HTERT RPE-1 (cell line): ENCODE data around the gene MYH14.

ENCODE experiments used
- in situ Hi-C: fragments of 300-500 bp; cut with MboI; formaldehyde crosslinking; loops from 4 replicates; pipeline ENCODE4 v1.14.3; 2020; ENCODE audit warnings: low sequenced_read_pairs

Gene MYH14

DNA sequence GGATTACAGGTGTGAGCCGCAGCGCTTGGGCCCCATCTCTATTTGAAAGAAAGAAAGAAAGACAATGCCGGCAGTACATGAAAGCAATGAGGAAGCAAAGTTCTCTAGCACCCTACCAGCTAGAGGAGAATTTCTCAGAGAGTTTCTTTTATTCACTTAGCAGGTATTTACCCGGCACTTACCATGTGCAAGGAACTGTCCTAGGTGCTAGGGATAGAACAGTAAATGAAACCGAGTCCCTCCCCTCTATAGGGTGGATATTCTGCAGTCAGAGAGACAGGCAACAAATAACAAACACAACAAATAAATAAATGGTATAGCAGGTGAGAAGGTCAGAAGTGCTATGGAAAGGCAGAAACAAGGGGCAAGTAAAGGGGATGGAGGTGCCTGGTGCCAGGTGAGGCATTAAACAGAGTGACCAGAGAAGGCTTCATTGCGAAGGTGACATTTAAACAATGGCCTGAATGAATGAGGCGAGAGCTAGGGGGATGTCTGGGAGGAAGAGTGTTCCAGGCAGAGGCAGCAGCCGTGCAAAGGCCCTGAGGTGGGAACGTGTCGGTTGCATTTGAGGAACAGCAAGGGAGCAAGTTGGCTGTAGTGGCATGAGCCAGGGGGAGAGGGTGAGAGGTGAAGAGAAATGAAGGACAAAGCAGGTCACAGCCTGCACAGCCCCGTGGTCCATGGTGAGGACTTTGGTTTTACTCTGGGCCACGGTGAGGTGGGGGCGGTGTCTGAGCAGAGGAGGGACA is 10.8 kb upstream of the MYH14 start:
- in situ Hi-C loops: no loop called here

DNA sequence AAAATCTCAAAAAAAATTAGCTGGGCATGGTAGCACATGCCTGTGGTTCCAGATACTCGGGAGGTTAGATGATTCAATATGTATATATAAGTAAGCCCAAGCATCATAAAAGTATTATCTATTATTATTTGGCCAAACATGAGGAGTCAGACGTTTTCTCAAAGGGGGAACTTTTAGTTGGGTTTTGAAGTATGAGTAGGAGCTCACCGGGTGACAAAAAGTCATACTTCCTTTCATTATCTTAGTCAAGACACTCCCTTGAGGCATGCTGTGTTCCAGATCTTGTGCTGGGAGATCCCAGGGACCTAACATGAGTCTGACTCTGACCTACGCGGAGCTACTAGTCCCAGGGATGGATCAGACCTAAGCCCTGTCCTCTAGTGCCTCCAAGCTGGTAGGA is 8.2 kb upstream of the MYH14 start:
- in situ Hi-C loops: no loop called here

DNA sequence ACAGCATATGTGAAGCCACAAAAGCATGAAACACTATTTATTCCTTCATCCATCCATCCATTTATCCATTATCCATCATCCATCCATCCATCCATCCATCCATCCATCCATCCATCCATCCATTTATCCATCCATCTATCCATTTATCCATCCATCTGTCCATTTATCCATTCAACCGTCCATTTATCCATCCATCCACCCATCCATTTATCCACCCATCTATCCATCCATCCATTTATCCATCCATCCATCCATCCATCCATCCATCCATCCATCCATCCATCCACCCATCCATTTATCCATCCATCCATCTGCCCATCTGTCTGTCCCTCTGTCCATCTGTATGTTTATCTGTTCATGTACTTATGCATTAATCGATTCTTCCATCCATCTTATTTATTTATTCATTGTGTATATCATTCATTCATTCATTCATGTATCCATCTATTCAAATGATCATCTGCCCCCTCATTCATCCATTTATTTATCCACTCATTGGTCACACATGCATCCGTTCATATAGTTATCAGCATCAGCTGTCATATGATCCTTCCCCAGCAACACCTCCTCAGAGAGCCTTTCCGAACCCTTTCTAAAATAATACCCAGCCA is 7.0 kb upstream of the MYH14 start:
- in situ Hi-C loops: no loop called here

DNA sequence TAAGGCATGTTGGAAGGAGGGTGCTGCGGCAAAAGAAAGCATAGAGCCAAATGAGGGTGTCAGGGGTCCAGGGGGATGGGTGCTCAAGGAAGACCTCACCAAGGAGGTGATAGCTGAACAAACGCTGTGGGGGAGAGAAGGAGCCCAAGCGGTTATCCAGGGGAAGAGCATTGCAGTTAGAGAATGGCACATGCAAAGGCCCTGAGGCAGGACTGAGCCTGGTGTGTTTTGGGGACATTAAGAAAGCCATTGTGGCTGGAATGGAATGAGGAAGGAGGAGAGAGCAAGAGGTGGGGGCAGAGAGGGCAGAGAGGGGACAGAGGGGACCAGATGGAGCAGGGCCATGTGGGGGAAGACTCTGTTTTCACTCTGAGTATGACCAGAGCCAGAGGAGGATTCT is 6.1 kb upstream of the MYH14 start:
- in situ Hi-C loops: no loop called here

DNA sequence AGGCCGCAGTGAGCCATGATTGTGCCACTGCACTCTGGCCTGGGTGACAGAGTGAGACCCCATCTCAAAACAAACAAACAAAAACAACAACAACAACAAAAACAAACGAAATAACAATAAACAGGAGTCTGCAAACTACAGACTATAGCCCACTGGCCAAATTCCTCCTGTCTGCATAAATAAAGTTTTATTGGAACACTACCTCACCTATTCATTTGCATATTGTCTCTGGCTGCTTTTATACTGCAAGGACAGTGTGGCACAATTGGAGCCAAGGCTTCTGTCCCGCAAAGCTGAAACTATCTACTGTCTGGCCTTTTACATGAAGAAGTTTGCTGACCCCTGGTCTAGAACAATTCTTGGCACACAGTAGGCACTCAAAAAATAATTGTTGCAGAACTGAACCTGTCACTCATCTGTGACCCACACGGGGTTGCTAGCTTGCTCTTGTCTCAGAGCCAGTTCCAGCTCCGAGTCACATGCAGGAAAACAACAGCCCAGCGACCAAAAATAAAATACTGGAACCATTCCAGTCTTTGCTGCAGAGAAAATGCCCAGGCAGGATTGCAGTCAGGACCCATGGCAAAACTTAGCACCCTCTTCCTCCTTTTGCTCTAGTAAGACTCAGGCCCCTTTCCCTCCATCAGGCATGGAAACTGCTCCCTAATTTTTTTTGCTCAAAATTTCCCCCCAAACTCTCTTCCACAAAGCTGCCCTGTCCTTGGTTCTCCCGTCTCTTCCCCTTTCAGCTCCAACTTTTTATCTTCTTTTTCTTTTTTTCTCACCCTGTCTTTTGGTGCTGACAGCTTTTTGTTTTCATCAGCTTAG is 4.8 kb upstream of the MYH14 start:
- in situ Hi-C loops: no loop called here

DNA sequence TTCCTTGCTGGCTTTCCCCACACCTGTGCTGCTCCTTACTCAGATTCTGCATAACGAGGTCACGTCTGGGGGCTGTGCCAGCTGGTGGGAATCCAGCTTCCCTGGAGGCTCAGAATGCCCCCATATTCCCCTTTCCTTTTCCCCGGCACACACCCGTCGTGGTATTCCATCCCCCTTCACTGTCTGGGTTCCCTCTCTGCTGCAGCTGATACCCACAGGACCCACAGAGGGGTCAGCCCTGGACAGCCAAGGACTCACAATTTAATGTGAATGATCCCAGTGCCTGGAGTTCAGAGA is 4.2 kb upstream of the MYH14 start:
- in situ Hi-C loops: no loop called here

DNA sequence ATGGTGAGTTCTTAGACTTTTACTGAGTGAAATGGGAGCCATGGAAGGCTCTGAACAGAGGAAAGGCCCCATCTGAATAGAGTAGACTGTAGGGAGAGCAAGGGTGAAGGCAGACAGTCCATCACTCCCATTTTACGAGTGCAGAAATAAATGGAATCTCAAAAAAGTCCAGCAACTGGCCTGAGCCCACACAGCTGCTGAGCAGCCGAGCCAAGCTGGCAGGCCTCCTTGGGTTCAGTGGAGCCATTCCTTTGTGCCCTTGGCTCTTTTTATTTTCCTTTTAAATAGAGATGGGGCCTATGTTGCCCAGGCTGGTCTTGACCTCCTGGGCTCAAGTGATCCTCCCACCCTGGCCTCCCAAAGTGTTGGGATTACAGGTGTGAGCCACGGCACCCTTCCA is 1.0 kb upstream of the MYH14 start:
- in situ Hi-C loops: no loop called here

DNA sequence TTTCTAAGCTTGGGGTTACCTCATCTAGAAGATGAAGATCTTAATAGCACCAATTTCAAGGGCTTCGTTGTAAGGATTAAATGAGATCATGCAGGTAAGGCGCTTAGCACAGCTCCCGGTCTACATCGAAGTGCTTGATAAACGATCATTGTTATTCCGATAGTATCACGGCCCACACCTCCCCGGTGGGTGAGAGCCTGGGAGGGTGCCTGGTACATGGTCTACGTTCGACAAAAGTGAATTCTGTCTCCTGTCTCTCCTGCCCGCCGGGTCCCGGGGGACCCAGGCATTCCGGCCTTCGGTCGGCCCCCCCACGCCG is 501 bp upstream of the MYH14 start:
- in situ Hi-C loops: no loop called here

DNA sequence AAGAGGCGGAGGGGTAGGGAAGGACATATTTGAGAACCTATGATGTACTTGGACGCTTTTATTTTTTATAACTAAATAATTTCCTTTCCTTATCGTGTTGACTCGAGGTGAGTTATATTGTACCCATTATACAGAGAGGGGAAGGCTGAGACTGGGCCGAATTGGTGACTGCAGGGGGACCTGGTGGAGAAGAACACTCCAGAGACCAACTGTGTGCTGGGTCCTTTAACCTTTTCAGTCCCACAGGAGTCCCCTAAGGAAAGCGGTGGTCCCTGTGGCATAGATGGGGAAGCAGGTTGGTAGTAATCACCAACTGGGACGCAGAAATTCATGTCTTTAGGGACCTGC is 633 bp downstream of the MYH14 start:
- in situ Hi-C loops: no loop called here

DNA sequence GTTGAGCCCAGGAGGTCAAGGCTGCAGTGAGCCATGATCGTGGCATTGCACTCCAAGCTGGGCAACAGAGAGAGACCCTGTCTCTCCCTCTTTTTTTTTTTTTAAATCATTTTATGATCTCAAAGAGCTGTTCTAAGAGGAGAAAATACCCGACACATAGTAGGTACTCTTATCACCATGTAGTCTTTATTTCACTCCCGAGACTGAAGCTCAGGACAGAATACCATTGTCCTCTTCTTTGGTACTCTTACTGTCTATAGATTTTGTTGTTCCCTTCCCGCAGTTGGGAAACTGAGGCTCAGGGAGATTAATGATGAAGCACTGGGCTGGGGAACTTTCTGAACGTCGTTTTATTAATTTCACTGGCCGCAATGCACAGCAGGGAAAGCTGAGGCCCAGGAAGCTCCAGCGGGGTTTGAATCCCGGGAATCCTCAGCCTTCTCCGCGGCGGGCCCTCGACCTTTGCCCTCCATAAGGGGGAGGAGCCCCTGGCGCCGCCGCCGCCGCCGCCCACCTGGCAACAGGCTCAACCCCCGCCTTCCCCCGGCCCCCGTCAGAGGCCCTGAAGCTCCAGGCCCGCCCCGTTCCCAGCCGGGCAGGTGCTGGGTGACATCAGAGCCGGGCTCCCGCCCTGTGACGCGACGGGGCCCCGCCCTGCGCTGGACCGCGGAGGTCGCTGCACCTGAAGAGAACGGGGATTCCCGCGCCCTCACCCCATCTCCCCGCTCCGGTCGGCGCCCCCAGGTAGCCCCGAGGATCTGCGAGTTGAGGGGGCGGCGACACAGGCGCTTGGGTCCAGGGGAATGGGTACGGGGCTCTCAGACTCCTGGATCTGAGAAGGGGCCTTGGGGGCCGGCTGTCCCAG is 1.6 kb downstream of the MYH14 start:
- in situ Hi-C loops: no loop called here

DNA sequence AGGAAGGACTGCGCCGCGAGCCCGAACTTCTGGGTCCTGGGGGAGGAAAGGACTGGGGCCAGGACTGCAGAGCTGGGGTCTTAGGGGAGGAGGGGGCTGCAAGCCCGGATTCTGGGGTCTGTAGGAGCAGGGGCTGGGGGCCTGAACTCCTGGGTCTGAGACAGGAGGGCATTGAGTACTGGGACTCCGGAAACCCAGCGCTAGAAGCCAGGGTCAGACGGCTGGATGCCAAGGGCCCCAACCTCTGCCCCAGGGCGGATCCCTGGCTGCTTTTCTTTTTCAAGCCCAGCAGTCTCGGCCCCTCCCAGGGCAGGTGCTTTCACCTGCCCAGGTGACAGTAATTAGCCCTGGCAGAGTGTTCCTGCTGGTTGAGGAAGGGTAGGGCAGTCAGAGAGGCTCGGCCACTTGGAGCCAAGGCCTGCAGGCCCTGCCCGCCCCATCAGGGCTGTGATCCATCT is 2.3 kb downstream of the MYH14 start:
- in situ Hi-C loops: no loop called here

DNA sequence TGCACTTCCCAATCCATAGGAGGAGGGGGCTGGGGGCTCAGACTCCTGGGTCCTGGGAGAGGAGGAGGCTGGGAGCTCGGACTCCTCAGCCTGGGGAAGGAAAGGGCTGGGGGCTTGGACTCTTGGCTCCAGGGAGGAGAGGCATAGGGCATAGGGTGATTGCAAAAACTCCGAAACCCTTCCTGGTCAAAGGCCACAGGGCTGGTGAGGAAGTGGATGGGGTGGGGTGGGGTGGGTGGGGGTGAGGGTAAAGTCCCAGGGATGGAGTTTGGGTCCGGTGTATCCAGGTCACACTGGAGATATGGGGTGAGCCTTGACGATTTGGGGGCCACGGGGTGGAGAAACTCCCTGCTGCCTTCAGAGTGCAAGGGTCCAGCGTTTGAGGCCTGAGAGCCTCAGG is 2.8 kb downstream of the MYH14 start:
- in situ Hi-C loops: no loop called here

DNA sequence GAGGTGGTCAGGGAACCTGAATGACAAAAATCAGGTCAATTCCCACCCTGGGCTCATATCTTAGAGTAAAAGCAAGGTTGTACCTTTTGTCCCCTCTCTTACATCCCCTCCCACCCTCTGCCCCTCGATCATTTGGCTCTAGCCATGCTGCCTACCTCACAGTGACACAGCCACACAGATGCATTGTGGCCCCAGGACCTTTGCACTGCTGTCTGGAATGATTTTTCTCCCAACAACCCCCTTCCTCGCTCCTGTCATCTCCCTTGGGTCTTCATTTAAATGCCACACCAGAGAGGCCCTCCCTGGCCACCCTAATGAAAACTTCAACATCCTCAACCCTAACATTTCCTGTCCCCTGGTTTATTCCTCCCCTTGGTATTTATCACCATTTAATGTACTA is 4.3 kb downstream of the MYH14 start:
- in situ Hi-C loops: no loop called here

DNA sequence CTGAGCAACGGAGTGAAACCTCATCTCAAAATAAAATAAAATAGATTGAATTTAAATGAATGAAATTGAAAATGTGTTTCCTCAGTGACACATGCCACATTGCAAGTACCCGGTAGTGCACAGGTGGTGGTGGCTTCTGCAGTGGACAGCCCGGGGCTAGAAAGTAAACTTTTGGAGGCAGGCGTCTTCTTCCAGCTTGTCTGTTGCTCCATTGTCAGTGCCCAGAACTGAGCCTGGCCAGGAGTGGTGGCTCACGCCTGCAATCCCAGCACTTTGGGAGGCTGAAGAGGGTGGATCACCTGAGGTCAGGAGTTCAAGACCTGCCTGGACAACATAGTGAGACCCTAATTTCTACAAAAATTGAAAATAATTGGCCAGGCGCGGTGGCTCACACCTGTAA is 5.7 kb downstream of the MYH14 start:
- in situ Hi-C loops: no loop called here

DNA sequence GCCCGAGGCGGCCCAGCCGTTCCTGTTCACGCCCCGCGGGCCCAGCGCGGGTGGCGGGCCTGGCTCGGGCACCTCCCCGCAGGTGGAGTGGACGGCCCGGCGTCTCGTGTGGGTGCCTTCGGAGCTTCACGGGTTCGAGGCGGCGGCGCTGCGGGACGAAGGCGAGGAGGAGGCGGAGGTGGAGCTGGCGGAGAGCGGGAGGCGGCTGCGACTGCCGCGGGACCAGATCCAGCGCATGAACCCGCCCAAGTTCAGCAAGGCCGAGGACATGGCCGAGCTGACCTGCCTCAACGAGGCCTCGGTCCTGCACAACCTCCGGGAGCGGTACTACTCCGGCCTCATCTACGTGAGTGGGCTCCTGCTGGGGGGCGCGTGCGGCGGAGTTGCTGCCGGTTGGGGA is 7.0 kb downstream of the MYH14 start:
- in situ Hi-C loops: no loop called here

DNA sequence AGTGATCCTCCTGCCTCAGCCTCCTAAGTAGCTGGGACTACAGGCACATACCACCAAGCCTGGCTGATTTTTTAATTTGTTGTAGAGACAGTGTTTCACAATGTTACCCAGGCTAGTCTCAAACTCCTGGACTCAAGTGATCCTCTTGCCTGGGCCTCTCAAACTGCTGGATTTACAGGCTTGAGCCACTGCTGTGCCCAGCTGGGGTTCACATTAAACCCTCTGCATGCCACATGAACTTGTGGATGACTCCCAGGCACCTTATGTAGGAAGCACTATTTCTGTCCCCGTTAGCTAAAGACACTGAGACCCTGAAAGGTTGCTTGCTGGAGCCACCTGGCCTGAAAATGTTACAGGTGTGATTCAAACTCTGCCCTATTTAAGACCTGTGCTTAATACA is 10.5 kb downstream of the MYH14 start:
- in situ Hi-C loops: no loop called here

DNA sequence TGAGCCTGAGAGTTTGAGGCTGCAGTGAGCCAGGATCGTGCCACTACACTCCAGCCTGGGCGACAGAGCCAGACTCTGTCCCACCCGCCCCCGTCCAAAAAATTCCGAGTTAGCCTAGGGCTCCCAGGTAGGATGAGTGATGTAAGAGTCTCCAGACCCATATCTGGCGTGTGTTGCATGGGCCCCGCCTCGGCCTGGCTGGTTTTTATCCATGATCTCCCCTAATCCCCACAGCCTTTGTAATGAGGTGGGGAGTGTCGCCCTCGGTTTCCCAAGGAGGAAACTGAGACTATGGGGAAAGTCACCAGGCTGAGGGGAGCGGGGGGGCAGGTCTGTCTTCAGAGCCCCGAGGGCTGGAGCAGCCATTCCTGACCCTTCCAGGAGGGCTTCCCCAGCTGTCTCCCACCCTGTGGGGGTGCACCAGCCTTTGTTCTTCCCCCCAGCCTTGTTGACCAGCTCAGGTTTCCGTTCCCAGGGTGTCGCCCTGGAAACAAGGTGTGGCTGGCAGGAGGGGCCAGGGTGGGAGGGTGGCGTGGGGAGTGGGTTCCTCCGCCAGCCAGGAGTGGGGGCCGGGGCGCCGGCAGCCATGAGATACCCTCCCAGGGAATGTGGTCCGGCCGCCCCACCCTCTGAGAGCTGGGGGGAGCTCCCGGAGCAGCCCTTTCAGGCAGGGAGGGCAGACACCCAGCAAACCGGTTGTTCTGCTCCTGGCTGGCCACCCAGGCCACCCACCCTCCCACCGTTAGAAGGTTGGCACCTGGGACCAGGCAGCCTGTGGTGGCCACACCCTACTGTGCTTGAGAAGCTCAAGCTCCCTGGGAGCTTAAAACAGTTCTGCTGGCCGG is 11.5 kb downstream of the MYH14 start:
- in situ Hi-C loops: no loop called here

DNA sequence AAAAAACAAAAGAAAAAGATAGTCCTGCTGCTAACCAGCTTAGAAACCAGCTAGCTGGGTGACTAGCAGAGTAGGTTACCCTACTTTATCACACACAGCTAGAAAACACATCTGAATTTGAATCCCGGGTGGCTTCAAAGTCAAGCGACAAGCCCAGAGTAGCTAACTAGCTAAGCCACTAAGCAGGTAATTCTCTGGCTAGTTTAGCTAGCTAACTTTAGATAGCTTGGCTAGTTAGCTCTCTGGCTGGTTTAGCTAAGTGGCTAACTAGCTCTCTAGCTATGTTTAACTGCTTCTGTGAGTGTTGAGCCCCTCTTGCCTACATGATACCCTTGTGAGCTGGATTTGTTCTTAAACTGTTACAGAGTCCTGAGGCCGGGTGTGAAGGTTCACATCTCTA is 12.4 kb downstream of the MYH14 start:
- in situ Hi-C loops: no loop called here

DNA sequence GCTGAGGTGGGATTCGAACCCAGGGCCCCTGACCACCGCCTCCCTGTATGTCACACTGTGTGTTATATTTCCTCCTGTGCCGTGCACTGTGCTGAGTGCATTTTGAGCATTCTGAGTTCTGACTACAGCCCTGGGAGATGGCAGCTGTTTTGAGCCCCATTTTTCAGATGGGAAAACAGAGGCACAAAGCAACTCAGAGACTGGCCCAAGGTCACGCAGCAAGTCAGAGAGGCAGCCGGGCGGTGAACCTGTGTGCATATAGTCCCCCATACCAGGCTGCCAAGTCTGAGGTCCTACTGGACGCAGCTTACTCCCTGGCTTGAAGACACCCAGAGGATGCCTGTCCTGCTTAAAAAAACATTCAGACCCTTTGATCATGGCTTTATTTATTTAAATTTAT is 17.7 kb downstream of the MYH14 start:
- in situ Hi-C loops: no loop called here

DNA sequence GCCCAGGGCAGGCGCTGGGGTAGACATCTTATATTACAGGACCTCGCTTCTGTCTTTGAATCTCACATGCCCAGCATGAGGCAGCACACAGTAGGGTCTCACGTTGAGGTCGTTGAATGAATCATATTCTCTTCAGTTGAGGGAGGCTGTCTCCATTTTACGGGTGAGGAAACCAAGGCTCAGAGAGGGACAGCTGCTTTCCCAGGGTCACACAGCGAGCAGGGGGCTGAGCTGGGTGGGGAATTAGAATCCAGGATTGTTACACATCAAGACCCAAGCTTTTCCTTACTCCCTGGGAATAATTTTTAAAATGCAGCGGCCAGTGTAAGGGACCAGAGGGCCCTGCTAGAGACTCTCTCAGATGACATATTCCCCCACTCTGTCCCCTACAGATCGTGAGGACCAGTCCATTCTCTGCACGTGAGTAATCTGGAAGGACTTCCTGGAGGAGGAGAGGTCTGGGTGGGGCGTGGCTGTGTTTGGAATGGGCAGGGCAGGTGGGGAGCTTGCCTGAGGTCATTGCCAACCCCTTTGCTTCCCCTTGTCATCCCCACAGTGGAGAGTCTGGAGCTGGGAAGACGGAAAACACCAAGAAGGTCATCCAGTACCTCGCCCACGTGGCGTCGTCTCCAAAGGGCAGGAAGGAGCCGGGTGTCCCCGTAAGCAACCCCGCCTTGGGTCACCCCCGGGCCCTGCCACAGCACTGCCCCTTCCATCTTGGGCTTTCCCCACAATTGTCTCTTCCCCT is 19.4 kb downstream of the MYH14 start:
- in situ Hi-C loops: no loop called here
